Pancreas (tissue), 10 donors: ENCODE data around the gene TEX22. TPM values are rescaled to one million over a fixed set of nuclear protein-coding genes. Genes with fewer than 3 reads are reported as not detected.
A peak's percentile ranks its signal among the peaks of the same experiment; 100 is the strongest.

Experiments used
- ATAC-seq, 4 donors: fragments of 200-7000 bp; cut with Tn5 transposase; one replicate each; pipeline versions ENCODE4 v1.8.0 to v1.9.1; 2020; ENCODE audit warnings: mild to moderate bottlenecking in 4 of 4, moderate library complexity in 4 of 4
- DNase-seq, 6 donors: peaks; one replicate each; pipeline ENCODE4 v3.0.0-alpha.2; 2020
- FAIRE-seq: peaks from 2 replicates; lab custom pipeline; 2012; peaks lifted over from hg19 to GRCh38; lab: Jason Lieb, UNC
- H3K27ac ChIP-seq, 4 donors: fragments of 200-600 bp; sonication (generic); 1 replicate in 3 of 4; 2 replicates in 1 of 4; pipeline versions ENCODE4 v1.5.0 to v1.8.0; 2020
- H3K27me3 ChIP-seq, 4 donors: fragments of 200-600 bp; one replicate each; pipeline ENCODE4 v1.8.0; 2021
- H3K36me3 ChIP-seq, 3 donors: fragments of 200-600 bp; sonication (generic) in 1 of 3; one replicate each; pipeline versions ENCODE4 v1.5.0 to v1.8.0; 2020 to 2021
- H3K4me1 ChIP-seq, 3 donors: fragments of 200-600 bp; one replicate each; pipeline ENCODE4 v1.8.0; 2021
- H3K4me3 ChIP-seq, 4 donors: fragments of 200-600 bp; sonication (generic) in 2 of 4; one replicate each; pipeline versions ENCODE4 v1.5.0 to v1.8.0; 2020 to 2021
- H3K9me3 ChIP-seq, 4 donors: fragments of 200-600 bp; one replicate each; pipeline ENCODE4 v1.8.0; 2021
- WGBS, 2 donors: extraction: QIAGEN DNeasy Blood & Tissue Kit; methylation state at CpG; one replicate each; pipeline ENCODE4 v1.1.7; 2013; 5-methylcytosine and 5-hydroxymethylcytosine counted together
- intact Hi-C, 3 donors: fragments of 100-400 bp; cut with DNase I; formaldehyde crosslinking; loops; one replicate each; pipeline versions ENCODE4 v1.11.1 to v1.14.2; 2022
- polyA plus RNA-seq, 2 donors: library from polyadenylated mRNA; stranded (reverse); fragments of 200-250 nt; gene quantifications; one replicate each; pipeline ENCODE4 v1.2.3, GENCODE V29; 2013
- total RNA-seq, 6 donors: library from RNA; stranded (reverse); fragmentation: NEBNext Ultra II Directional in 4 of 6; extraction: Animal tissue kit (Norgen Biotek cat#: 25700) in 4 of 6; gene quantifications; one replicate each; pipeline versions ENCODE4 v1.2.1 to v1.2.4, GENCODE V29; 2021 to 2023
- TF ChIP-seq, protein P1 (sequence below), 4 donors: fragments of 200-600 bp; sonication (generic) in 3 of 4; IDR thresholded peaks; one replicate each; pipeline versions ENCODE4 v1.5.0 to v1.8.0; 2021; ENCODE audit warnings: antibody characterized with exemption in 4 of 4
- donor health status: healthy with polysubstance abuse.
- donor health status: DM: no; HTN: no; CAD: no; lungs with moderate emphysema.
- donor health status: DM: no; HTN: no; CAD: no.
- donor health status: control.
- donor health status: control.
- donor health status: Bipolar disorder and iron deficiency.
- donor health status: DM: yes; HTN: yes; CAD: no.
- donor health status: DM: no; HTN: no; CAD: no.
- donor health status: DM: no; HTN: no; CAD: no.
- donor health status: DM: yes; HTN: yes; CAD: no.

TEX22 gene
- total and polyA plus RNA-seq, 8 donors, result 0.14 to 2.4 (median 1.1) TPM

GRCh38 chr14:105426416-105427130 is 28.2 kb downstream of the TEX22 start:
- H3K27ac ChIP-seq, result no peak overlapping the region
- TF ChIP-seq, protein P1, sequence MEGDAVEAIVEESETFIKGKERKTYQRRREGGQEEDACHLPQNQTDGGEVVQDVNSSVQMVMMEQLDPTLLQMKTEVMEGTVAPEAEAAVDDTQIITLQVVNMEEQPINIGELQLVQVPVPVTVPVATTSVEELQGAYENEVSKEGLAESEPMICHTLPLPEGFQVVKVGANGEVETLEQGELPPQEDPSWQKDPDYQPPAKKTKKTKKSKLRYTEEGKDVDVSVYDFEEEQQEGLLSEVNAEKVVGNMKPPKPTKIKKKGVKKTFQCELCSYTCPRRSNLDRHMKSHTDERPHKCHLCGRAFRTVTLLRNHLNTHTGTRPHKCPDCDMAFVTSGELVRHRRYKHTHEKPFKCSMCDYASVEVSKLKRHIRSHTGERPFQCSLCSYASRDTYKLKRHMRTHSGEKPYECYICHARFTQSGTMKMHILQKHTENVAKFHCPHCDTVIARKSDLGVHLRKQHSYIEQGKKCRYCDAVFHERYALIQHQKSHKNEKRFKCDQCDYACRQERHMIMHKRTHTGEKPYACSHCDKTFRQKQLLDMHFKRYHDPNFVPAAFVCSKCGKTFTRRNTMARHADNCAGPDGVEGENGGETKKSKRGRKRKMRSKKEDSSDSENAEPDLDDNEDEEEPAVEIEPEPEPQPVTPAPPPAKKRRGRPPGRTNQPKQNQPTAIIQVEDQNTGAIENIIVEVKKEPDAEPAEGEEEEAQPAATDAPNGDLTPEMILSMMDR (IDR thresholded peaks at IDR 0.05), result no peak
- intact Hi-C loops, result no loop called here
- no peak overlapping the region for H3K4me3 ChIP-seq
- ATAC-seq (no peak), DNase-seq (peak in 1 of 6 donors; percentile 30), FAIRE-seq (no peak)
- H3K36me3 ChIP-seq, result no peaks in the 10 kb centered on the region
- WGBS, 2 donors, result 96 to 97% methylated on average over 21 of the region's 21 CpGs
- no peaks in the 10 kb centered on the region for H3K9me3 ChIP-seq
- H3K4me1 ChIP-seq, result peaks cover 0 to under 1% (median 0%) of the 10 kb centered on the region in 3 donors
- H3K27me3 ChIP-seq, result no peaks in the 10 kb centered on the region

- Histone ChIP-seq H3K36me3 (no peaks in the 10 kb centered on the region), H3K27ac (no peak overlapping the region), H3K4me1 (no peaks in the 10 kb centered on the region), H3K27me3 (no peaks in the 10 kb centered on the region), H3K9me3 (no peaks in the 10 kb centered on the region), H3K4me3 (no peak overlapping the region)
- 96 to 98% methylated on average over 10 of the region's 10 CpGs for WGBS, 2 donors
- DNase-seq (no peak), FAIRE-seq (no peak), ATAC-seq (no peak)
- TF ChIP-seq, protein P1 (IDR thresholded peaks at IDR 0.05), result no peak
- intact Hi-C loops, result no loop called here
These were observed 29.1 kb downstream of the TEX22 start for GRCh38 chr14:105427412-105427811.

- no peak overlapping the region for H3K27ac ChIP-seq
- intact Hi-C loops, result no loop called here
- H3K4me3 ChIP-seq, result no peak overlapping the region
- DNase-seq, result no peak
- TF ChIP-seq, protein P1 (IDR thresholded peaks at IDR 0.05), result no peak
- no peaks in the 10 kb centered on the region for H3K27me3 ChIP-seq
- no peaks in the 10 kb centered on the region for H3K9me3 ChIP-seq
- FAIRE-seq, result no peak
- H3K4me1 ChIP-seq, result no peaks in the 10 kb centered on the region
- ATAC-seq, result no peak
- H3K36me3 ChIP-seq, result no peaks in the 10 kb centered on the region
- WGBS, 2 donors, result 94% methylated on average over 9 of the region's 9 CpGs
These were observed 29.7 kb downstream of the TEX22 start for GRCh38 chr14:105427936-105428485.

DNA sequence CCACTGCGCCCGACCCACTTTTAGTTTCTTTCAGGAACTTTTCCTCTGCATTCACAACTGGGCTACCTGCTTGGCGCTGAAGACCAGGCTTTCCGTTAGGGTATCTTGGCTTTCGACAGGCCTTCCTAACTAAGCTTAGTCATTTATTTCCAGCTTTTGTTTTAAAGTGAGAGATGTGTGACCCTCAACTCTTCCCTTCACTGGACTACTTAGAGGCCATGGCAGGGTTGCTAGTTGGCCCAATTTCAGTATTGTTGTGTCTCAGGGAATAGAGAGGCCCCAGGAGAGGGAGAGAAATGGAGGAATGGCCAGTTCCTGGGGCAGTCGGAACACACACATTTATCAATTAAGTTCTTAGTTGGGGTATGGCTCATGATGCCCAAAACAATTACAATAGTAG is 31.7 kb downstream of the TEX22 start:
- DNase-seq, result no peak
- no peak for ATAC-seq
- 95 to 99% methylated on average over 6 of the region's 6 CpGs for WGBS, 2 donors
- no peaks in the 10 kb centered on the region for H3K36me3 ChIP-seq
- H3K27ac ChIP-seq, result no peak overlapping the region
- no peaks in the 10 kb centered on the region for H3K4me1 ChIP-seq
- FAIRE-seq, result no peak
- no peaks in the 10 kb centered on the region for H3K27me3 ChIP-seq
- TF ChIP-seq, protein P1 (IDR thresholded peaks at IDR 0.05), result no peak
- no peak overlapping the region for H3K4me3 ChIP-seq
- intact Hi-C loops, result no loop called here
- H3K9me3 ChIP-seq, result no peaks in the 10 kb centered on the region

DNA sequence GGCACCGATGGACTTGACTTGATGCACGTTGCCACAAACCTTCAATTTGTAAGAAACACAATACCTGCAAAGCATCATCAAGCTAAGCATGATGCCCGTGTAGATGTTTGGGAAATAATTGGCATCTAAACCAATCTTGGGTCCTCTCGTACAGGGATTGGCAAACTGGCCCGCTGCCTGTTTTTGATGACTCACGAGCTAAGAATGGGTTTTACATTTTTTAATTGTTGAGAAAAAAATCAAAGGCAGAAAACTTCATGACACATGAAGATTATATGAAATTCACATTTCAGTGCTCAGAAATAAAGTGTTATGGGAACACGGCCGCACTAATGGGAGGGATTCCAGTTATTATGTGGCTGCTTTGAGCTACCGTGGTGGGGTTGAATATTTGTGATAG is 32.2 kb downstream of the TEX22 start:
- H3K36me3 ChIP-seq, result no peaks in the 10 kb centered on the region
- ATAC-seq (peak in 1 of 4 donors; percentile 33), DNase-seq (peak in 1 of 6 donors; percentile 56), FAIRE-seq (no peak)
- no peaks in the 10 kb centered on the region for H3K9me3 ChIP-seq
- no peak overlapping the region for H3K4me3 ChIP-seq
- H3K27ac ChIP-seq, result no peak overlapping the region
- intact Hi-C loops, result no loop called here
- H3K4me1 ChIP-seq, result no peaks in the 10 kb centered on the region
- no peaks in the 10 kb centered on the region for H3K27me3 ChIP-seq
- TF ChIP-seq, protein P1 (IDR thresholded peaks at IDR 0.05), result no peak
- 67 to 74% methylated on average over 9 of the region's 9 CpGs for WGBS, 2 donors
